ENCODE data around the gene AOAH. TPM values are rescaled to one million over a fixed set of nuclear protein-coding genes. Genes with fewer than 3 reads are reported as not detected.
"Not testable (repeated sequence)": the region's sequence is repeated elsewhere in the genome, so short reads cannot be mapped to it uniquely, and the experiment has no call there.

Gene AOAH
- total RNA-seq, 4 donors from 2014 or later = 0.69 to 3.2 (median 2.2) TPM

GRCh38 chr7:36506820-36507219, 217.5 kb downstream of the AOAH start:
- TF ChIP-seq CTCF (IDR thresholded peaks at IDR 0.05) = no peak
- TF ChIP-seq POLR2A (IDR thresholded peaks at IDR 0.05) = no peak
- DNase-seq (ENCODE audit: low spot score in 2 of 2) = peak in 1 of 2 donors; percentile 69
- WGBS, 2 donors = 55 to 78% methylated on average over 3 of the region's 3 CpGs
- intact Hi-C loops (cut with DNase I; ENCODE audit: low total_unique reads) = no loop called here
- H3K4me3 ChIP-seq (ENCODE audit: low read depth, poor library complexity, severe bottlenecking) = no peak overlapping the region

- H3K4me3 ChIP-seq (ENCODE audit: low read depth, poor library complexity, severe bottlenecking) = no peak overlapping the region
- intact Hi-C loops (cut with DNase I; ENCODE audit: low total_unique reads) = no loop called here
- peak in 1 of 2 donors; percentile 72 for DNase-seq (ENCODE audit: low spot score in 2 of 2)
- 81 to 84% methylated on average over 7 of the region's 7 CpGs for WGBS, 2 donors
- TF ChIP-seq POLR2A (IDR thresholded peaks at IDR 0.05) (no peak), CTCF (IDR thresholded peaks at IDR 0.05) (no peak)
These were observed 218.0 kb downstream of the AOAH start for GRCh38 chr7:36506130-36506798.

GRCh38 chr7:36504617-36505016, 219.7 kb downstream of the AOAH start:
- WGBS, 2 donors = 93 to 99% methylated on average over 4 to 5 of the region's 5 CpGs
- peak in 1 of 2 donors; percentile 14 for DNase-seq (ENCODE audit: low spot score in 2 of 2)
- H3K4me3 ChIP-seq (ENCODE audit: low read depth, poor library complexity, severe bottlenecking); intact Hi-C loops (cut with DNase I; ENCODE audit: low total_unique reads): not testable (repeated sequence)

- 94 to 97% methylated on average over 17 of the region's 17 CpGs for WGBS, 2 donors
- intact Hi-C loops (cut with DNase I; ENCODE audit: low total_unique reads); H3K4me3 ChIP-seq (ENCODE audit: low read depth, poor library complexity, severe bottlenecking): not testable (repeated sequence)
- DNase-seq (ENCODE audit: low spot score in 2 of 2) = peak in 1 of 2 donors; percentile 62
These were observed 220.1 kb downstream of the AOAH start for GRCh38 chr7:36504216-36504615.

GRCh38 chr7:36497775-36498174, 226.5 kb downstream of the AOAH start:
- intact Hi-C loops (cut with DNase I; ENCODE audit: low total_unique reads) = no loop called here
- TF ChIP-seq POLR2A (IDR thresholded peaks at IDR 0.05) (no peak), CTCF (IDR thresholded peaks at IDR 0.05) (no peak)
- DNase-seq (ENCODE audit: low spot score in 2 of 2) = no peak
- 20 to 24% methylated on average over 4 of the region's 4 CpGs for WGBS, 2 donors
- no peak overlapping the region for H3K4me3 ChIP-seq (ENCODE audit: low read depth, poor library complexity, severe bottlenecking)

- 59 to 63% methylated on average over 6 of the region's 6 CpGs for WGBS, 2 donors
- intact Hi-C loops (cut with DNase I; ENCODE audit: low total_unique reads); DNase-seq (ENCODE audit: low spot score in 2 of 2); H3K4me3 ChIP-seq (ENCODE audit: low read depth, poor library complexity, severe bottlenecking): not testable (repeated sequence)
These were observed 227.1 kb downstream of the AOAH start for GRCh38 chr7:36497176-36497575.

GRCh38 chr7:36496576-36496975, 227.7 kb downstream of the AOAH start:
- intact Hi-C loops (cut with DNase I; ENCODE audit: low total_unique reads) = no loop called here
- no peak for DNase-seq (ENCODE audit: low spot score in 2 of 2)
- 78 to 89% methylated on average over 6 of the region's 6 CpGs for whole genome bisulfite sequencing, 2 donors
- TF ChIP-seq POLR2A (IDR thresholded peaks at IDR 0.05) (no peak), CTCF (IDR thresholded peaks at IDR 0.05) (no peak)
- H3K4me3 ChIP-seq (ENCODE audit: low read depth, poor library complexity, severe bottlenecking) = no peak overlapping the region
